HG02798 (cell line): ENCODE results near the gene CD300C.
"Not testable (repeated sequence)": the region's sequence is repeated elsewhere in the genome, so short reads cannot be mapped to it uniquely, and the experiment has no call there.

ENCODE experiments used
- ATAC-seq: cut with Tn5 transposase; IDR thresholded peaks from one replicate; pipeline ENCODE4 v1.9.1; 2021; ENCODE audit warnings: mild to moderate bottlenecking; ENCODE audit not compliant: unreplicated experiment, poor library complexity

CD300C gene

DNA sequence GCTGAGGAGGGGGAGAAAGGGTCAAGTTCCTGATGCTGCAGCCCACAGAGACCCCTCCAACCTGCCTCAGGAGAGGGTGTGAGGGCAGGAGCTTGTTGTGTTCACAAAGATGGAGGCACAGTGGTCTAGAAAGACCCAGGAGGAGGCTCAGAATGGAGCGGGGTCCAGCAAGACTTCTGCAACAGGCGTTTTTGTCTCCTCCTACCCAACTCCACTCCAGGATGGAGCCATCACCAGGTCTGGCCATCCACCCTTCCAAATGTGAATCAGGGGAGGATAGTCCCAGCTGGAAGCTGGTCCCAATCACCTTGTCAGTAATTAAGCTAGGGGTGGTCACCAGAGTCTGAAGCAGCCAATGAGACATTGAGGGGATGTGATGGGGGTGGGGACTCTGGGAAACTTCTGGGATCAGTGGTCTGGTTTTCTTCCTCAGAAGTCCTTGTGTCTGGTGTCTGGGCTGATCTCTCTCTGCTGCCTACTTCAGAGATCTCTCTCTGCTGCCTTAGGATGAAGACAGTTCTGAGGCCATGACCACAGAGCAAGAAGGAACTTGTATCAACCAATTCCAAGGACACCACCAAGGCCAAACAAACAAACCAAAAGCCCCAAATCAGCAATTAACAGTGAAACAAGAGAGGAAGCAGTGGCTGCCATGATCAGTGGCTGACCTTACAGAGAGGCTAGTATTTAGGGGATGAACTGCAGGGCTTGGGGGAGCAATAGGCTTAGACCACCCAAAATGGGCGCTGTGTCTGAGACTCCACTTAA is 29.2 kb downstream of the CD300C start:
- ATAC-seq: no peak

GRCh38 chr17:74515941-74516340 is 30.0 kb downstream of the CD300C start:
- ATAC-seq: no peak

- ATAC-seq: no peak
Measured at GRCh38 chr17:74514632-74515334, 31.1 kb downstream of the CD300C start.

- ATAC-seq: no peak
Measured at GRCh38 chr17:74513987-74514631, 31.8 kb downstream of the CD300C start.

DNA sequence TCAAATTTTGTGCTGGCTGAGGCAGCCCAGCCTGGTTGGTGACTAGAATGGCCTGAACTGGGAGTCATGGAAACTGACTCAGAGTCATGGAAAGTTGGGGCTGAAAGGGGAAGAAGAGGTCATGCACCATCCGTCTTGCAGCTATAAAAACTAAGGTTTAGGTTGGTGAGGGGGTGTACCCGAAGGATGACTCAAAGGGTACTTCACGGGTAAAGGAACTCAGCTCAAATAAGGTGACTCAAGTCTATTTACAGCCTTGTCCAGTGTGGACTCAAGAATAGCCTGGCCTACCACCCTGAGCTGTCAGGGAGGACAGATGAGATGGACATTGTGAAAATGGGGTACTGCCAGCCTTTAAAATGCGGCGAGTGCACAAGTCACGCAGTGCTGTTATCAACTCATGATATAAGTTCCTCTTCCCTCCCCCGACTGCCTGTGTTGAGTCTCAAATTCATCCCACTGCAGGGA is 33.3 kb downstream of the CD300C start:
- ATAC-seq: peak; percentile 58

DNA sequence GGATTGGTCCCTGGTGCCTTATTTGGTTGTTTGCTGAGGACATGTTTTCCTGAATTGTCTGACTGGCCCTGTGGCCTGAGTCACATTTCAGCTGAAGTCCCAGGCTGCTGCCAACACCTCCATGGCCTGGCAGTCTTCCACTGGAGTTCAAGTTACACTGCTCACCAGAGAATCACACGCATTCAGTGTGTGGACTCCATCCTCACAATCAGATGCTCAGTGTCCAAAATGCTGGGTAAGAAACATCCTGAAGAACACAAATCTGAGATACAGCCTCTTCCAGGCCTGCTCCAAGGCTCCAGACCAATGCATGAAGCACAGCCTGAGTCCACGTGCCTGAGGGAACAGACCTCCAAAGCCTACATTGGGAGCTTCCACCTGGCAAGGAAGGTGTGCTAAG is 33.9 kb downstream of the CD300C start:
- no peak for ATAC-seq

- no peak for ATAC-seq
Measured at GRCh38 chr17:74508156-74508555, 37.8 kb downstream of the CD300C start.

DNA sequence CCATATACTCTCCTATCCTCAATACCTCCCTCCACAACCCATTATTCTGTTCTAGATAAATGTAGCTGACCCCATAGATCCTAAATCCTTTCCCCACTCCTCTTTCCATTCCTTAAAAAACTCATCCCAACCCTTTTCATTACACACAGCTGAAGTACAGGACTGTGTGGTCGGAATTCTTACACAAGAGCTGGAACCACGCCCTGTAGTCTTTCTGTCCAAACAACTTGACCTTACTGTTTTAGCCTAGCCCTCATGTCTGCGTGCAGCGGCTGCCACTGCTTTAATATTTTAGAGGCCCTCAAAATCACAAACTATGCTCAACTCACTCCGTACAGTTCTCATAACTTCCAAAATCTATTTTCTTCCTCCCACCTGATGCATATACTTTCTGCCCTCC is 42.0 kb downstream of the CD300C start:
- ATAC-seq: not testable (repeated sequence)

DNA sequence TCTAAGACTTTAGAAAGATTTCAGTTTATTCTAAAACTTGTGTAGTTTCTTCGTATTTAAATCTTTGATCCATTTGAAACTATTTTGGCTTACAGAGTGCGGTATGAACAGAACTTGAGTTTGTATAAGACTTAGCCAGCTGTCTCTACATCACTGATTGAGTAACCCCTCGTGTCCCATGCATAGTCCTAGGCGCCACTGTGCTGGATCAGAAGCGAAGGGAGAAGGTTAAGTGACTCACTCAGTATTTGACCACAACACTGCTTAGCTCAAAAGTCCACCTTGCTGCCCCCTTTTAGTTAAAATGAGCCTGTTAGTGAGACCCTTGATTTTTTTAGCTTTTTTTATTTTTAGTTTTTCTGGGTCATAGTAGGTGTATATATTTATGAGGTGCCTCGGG is 43.1 kb downstream of the CD300C start:
- no peak for ATAC-seq

- ATAC-seq: no peak
Measured at GRCh38 chr17:74499992-74500391, 45.9 kb downstream of the CD300C start.

DNA sequence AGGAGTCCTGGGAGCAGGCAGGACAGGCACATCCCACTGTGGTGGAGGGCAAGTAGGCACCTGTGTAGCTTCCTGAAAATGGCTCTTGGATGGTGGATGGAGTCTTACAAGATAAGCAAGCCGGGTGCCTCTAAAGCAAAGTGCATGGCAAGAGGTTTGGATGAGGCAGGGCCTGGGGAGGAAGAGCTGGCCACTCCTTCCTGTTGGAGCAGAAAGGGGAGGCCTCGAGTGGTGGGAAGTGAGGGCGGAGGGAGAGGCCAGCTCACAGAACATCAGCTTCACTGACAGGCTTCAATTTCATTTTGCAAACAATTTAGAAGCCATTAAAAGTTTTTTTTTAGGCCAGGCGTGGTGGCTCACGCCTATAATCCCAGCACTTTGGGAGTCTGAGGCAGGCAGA is 48.4 kb downstream of the CD300C start:
- ATAC-seq: no peak

DNA sequence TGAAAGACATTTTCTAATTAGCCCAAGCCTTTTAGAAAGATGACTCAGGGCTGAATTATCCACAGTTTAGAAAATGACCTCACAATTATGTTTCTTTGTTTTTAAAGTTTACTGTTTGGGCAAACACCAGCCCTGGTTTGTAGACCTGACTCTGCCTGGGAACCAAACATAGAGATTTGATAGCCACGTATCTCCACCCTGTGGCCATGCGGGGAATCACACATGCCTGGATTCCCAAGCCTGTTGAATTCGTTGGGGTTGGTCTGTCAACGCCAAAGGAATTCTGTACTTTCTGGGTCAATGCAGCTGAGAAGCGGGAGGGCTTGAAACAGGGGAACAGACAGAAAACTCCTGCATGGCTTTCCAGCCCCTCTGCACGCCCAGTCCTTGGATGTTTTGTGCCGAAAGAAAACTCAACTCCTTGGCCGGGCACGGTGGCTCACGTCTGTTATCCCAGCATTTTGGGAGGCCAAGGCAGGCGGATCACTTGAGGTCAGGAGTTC is 52.5 kb downstream of the CD300C start:
- peak; percentile 41 for ATAC-seq

DNA sequence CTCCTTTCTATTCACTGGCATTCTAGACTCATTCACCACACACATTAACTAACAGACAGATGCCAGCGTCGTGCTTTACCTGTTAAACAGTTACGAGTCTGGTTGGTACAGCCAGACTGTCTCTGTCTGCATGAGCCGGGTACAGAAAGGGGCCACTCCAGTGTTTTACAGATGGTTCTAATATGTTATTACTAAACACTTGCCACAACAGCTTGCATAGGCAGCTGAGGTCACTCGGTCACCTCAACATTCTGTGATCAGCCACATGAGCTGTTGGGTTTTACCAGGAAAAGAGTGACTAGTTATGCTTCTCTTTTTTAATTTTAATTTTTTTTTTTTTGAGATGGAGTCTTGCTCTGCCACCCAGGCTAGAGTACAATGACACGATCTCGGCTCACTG is 54.3 kb downstream of the CD300C start:
- no peak for ATAC-seq
